Activated CD8-positive, alpha-beta memory T cell treated with anti-CD3 and anti-CD28 coated beads for 48 hours (primary cell): ENCODE measurements around the gene ZSCAN22.

Experiments used
- DNase-seq, 3 experiments: peaks; one replicate each; pipeline ENCODE4 v3.0.0-alpha.2; 2020; ENCODE audit warnings: low read depth in 2 of 3, low spot score in 2 of 3

ZSCAN22 gene

DNA sequence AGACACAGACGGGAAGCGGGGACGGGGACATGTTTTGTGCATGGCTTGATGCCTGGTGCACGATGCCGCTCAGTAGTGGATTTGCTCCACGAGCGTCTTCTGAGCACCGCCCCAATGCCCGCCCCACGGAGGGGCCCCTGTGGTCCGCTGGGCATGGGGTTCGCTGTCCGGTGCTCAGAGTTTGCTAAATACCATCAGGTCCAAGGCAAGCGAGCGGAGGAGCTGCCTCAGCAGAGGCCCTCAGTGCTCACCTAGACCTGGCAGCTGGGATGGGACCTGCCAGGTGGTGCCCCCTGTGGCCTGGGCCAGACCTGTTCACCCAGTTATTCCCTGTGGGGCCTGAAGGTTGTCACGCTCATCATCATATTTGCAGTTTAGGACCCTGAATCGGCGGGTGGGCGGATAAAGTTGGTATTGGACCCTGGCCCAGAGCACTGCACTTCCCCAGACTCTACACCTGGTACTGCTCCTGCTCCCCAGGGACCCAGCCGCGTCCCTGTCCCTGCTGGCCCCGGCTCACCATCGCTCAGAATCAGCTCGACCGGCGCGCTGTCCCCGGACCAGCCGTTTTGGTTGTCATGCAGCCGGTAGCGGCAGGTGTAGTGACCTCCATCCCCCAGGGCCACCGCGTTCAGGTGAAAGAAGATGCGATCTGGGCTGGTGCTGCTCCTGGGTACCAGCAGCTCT, 24.2 kb downstream of the ZSCAN22 start:
- no peak for DNase-seq

DNA sequence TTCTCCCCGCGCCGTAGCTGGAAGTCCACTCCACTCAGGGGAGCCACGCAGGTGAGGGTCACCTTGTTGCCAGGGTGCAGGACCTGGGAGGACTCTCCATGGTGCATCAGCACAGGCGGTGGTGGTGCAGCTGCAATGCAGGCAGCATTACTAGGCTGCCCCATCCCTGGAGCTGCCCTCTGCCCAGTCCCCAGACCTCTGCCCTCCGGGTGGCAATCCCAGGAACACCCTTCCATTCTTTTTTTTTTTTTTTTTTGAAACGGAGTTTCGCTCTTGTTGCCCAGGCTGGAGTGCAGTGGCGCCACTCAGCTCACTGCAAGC, 24.7 kb downstream of the ZSCAN22 start:
- no peak for DNase-seq

DNA sequence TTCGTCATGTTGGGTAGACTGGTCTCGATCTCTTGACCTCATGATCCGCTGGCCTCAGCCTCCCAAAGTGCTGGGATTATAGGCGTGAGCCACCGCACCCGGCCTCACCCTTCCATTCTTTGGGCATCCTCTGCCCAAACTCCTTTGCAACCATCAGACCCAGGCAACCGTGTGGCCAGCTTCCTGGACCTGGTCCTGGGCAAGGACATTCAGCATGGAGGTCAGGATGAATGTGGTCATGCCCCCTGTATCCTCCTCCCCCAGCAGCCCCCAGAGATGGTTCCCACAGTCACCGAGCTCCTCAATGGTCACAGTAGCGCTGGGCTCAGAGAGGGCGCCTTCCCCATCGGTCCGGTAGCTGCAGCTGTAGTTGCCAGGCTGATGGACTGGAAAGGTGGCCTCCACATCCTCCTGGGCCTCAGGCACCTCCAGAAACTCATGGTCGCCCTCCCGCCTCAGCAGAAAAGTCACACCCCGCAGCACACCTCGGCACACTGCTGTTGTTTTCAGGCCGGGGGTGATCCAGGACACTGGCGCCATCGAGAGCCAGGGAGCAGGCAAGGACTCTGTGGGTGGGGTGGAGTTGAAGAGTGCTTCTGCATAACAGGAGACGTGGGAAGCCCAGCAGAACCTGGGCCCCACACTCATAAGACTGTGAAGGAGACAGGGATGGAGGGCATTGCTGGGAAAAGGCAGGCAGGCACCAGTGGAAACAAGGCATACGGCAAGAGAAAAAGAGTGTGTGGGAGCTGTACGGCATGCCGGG, 25.4 kb downstream of the ZSCAN22 start:
- no peak for DNase-seq

DNA sequence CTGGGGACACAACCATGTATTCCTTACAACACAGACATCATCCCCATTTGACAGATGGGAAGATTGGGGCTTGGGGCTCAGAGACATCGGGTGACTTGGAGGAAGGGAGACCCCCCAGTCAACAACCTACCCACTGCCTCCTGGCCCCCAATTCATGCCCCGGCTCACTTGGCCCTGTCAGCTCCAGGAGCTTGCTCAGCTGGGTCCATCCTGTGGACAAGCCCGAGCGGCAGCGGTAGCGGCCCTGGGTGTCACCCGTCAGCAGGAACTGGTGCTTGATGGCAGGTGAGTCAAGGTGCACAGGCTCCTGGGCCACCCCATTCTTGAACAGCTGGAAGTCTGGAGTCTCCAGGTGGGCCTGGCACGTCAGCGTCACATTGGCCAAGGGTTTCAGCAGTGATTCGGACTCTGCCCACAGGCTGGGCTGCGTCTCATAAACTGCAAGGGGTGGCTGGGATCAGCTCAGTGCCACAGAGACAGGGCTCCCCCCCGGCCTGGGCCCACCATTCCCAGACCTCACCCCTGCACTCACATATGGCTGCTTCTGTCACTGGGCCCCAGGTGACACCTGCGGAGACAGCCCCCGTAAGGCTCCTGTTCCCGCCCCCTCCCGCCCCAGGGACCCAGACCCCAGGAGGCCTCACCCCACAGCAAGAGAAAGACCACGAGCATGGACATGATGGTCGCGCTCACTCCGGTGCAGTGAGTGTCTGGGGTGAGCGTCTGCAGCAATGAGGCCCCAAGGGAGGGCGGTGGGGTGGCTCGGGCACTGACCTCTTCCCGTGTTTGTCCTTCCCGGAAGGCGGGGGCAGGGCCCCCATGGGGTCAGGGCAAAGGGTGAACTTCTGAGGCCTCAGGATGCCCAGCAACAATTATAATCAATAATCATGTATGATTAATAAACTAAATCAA, 26.2 kb downstream of the ZSCAN22 start, which contains the start of gene A1BG:
A1BG (minus strand) TSS at position 733 of the 912 bp plus-strand sequence; CDS start at position 678, 55 bp downstream.
- DNase-seq = no peak

DNA sequence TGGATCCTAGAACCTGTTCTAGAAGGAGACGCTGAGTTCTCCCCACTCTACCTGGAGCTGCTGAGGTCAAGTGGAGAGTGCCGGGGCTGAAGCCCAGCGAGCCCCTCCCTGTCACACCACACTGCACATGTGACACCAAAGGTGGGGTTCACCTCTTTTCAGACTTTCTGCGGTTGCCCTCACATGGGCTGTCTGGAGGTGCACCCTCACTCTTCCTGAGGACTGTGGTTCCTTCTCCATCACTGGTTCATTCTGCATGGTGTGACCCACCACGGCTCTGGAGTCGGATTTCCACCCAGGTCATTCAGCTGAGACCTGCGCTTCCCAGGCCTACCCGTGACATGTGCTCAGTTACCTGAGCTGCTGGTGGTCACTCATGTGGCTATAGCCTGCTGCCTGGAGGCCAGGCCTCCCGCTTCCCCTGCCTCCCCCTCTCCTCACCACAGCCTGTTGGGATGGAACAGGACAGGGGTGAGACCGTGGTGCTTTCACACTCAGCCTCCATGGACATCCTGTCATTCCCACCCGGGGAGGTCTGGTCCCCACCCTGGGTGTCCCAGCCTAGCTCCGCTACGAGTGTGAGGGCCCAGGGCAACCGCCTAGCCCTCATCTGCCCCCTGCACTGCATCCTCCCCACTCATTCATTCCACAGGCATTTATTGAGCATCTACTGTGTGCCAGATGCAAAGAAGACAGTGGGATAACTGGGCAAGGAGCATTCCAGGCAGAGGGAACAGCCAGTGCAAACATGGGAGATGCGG, 27.1 kb downstream of the ZSCAN22 start:
- no peak for DNase-seq

DNA sequence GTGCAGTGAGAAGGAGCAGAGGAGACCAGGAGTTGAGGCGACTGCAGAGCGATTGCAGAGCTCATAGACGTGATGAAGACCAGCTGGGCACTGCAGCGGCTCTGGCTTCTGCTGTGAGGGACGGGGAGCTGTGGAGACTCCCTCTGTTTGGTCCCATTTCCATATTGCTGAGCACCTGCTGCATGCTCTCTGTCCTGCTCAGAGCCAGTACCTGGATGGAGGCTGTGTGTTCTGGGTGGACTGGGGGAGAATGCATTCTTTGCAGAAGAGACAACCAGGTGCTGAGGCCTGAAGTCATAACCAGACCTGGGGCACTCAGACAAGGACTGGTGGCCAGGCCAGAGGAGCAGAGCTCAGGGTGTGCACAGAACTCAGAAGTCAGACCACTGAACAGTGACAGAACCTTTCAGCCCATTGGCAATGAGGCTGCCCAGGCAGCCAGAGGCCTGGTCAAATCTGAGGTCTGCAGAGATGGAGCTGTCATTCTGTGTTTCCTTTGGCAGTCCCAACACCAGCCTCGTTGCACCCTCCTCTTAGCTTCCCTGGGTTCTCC, 27.8 kb downstream of the ZSCAN22 start:
- DNase-seq = no peak

DNA sequence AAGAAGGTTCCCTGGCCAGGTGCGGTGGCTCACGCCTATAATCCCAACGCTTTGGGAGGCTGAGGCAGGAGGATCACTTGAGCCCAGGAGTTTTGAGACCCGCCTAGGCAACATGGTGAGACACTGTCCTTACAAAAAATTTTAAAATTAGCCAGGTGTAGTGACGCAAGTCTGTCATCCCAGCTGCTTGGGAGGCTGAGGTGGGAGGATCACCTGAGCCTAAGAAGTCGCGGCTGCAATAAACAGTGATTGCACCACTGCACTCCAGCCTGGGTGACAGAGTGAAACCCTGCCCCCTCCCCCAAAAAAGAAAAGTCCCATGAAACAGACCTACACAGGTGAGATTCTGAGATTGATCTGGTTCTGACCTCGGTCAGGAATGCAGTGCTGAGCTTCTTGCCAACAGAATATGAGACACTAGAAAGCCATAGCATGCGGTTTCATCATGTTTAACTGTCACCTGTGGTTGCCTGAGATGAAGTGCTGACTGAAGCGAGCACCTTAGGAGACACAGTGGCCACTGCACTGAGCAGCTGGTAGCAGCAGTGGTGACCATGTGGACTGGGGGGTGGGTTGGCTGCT, 28.5 kb downstream of the ZSCAN22 start:
- DNase-seq = no peak

DNA sequence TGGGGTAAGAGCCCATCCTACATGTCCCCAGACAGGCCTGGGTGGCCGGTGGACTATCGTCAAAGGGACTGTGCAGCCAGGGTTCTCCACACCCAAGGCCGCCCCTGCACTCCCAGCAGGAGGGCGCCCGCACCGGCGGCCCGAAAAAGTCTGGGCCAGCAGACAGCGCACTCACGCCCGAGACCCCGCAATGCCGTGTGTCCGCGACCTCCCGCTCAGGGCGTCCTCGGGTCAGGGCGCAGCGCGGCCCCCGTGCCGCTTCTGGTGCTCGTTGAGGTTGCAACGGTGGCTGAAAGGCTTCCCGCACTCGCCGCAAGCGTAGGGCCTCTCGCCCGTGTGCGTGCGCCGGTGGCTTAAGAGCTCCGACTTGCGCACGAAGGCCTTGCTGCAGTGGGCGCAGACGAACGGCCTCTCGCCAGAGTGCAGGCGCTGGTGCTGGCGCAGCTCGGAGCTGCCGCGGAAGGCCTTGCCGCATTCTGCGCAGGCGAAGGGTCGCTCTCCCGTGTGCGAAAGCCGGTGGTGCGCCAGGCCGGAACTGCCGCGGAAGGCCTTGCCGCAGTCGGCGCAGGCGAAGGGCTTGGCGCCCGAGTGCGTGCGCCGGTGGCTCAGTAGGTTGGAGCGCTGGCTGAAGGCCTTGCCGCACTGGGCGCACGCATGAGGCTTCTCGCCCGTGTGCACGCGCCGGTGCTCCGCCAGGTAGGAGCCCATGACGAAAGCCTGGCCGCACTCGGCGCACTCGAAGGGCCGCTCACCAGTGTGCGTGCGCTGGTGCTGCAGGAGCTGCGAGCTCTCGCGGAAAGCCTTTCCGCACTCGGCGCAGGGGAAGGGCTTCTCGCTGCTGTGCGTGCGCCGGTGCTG, 29.3 kb downstream of the ZSCAN22 start:
- peak in 1 of 3 experiments; percentile 18 for DNase-seq

DNA sequence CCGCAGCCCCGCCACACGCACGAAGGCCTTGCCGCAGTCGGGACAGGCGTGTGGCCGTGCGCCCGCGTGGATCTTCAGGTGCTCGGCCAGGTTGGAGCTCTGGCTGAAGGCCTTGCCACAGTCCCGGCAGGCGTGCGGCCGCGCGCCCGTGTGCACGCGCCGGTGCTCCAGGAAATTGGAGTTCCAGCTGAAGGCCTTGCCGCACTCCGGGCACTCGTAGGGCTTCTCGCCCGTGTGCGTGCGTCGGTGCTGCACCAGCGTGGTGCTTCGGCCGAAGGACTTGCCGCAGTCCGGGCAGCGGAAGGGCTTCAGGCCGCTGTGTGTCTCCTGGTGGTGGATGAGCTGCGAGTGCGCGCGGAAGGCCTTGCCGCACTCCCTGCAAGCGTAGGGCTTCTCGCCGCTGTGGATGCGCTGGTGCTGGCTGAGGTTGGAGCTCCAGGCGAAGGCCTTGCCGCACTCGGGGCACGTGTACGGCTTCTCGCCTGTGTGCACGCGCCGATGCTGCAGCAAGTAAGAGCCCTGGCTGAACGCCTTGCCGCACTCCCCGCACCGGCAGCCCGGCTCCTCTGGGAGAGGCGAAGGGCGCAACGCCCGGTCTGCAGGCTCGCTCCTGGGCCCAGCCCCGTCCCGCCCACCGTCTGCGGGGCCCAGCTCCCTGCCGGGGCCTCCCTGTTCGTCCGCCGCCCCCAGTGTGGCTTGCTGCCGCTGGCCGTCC, 30.1 kb downstream of the ZSCAN22 start:
- DNase-seq = no peak

DNA sequence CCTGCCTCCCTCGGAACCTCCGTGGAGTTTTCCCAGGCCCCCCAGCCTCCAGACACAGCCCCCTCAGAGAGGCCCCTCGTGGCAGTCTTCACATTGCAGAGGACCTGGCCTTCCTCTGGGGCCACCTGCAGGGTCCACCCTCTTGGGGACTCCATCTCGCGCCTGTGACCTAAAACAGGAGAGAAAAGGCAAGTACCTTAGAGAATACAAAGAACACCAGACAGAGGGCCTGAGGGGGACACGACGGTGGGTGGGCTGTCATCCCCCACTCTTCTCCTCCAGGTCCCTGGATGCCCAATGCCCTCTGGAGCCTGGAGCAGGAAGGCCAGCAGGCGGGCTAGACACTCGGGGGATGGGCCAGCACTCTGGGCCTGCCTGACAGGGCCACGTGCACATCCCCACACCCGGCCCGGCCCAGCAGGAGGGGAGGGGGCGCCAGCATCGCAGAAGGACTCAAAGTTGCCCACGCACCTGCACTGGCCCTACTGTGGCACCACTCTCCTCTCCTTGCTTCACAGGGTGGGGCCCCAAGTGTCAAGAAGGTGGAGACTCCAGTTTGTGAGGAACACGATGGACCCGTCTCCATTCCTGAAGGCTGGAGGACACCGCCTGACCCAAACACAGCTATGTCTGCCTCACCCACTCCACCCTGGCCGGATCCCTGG, 30.8 kb downstream of the ZSCAN22 start:
- DNase-seq = no peak

DNA sequence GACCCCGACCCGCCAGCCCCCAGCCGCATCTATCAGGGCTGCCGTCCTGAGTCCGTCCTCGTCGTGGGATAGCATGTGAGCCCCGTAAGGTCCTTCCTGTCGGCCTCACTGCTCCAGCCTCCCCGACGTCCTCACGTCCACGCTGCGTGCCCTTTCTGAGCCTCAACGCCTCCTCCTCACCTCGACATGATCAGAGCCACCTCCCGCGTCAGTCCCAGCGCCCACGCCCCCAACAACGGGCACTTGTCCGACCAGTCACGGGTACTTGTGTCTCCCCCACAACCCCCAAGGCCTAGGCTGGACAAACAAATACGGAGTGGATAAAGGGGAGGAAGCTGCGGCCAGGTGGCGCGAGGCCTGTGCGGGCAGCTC, 35.1 kb downstream of the ZSCAN22 start:
- DNase-seq = peak in 2 of 3 experiments; percentile 27 to 59

DNA sequence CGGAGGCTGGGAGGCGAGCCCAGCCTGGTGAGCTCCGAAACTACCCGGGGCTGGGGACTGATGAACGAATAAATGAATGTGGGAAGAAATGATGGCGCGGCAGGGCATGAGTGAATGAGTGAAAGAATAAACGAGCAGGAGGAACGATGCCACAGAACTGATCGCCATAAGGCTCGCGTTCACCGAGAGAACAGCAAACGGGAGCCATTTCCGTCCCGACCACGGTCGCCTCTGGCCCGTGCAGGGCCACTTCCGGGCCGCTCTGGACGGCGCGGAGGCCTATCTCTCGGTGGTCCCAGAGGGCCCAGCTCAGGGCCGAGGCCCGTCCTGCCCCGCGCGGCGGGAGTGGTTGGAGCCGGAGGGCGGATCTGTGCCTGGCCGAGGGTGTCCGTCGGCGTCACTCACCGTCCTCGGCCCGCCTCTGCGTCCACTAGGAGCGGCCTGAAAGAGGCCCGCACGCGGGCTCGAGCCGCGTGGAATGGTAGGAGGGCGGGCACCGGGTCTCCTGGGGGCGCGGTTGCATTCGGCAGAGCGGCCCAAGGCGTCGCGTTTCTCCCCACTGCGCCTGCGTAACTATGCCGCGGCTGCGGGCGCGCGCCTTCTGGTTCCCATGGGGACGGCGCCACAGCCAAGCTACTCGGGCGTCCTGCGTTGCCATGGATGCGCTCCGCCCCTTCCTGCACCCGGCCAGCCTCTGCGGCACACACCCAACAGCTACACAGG, 35.6 kb downstream of the ZSCAN22 start, which contains the start of gene ZNF497:
ZNF497 (minus strand) TSS at position 480 of the 723 bp plus-strand sequence. CDS start 5,116 bp downstream, outside the sequence.
- DNase-seq = peak; percentile 92 to 93 (median 92)

DNA sequence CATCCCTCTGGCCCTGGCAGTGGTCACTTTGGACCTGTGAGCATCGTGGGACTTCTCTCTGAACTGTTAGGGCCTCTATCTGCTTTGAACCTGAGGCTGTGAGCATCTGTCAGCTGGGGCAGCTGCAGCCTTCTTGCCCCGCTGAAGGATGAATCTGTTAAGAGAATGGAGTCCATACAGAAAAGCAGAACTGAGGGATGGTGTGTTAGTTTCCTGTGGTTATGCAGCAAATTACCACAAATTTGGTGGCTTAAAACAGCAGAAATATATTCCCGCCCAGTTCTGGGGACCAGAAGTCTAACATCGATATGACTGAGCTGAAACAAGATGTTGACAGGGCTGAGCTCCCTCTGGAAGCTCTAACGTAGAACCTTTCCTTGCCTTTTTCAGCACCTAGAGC, 37.4 kb downstream of the ZSCAN22 start:
- no peak for DNase-seq

DNA sequence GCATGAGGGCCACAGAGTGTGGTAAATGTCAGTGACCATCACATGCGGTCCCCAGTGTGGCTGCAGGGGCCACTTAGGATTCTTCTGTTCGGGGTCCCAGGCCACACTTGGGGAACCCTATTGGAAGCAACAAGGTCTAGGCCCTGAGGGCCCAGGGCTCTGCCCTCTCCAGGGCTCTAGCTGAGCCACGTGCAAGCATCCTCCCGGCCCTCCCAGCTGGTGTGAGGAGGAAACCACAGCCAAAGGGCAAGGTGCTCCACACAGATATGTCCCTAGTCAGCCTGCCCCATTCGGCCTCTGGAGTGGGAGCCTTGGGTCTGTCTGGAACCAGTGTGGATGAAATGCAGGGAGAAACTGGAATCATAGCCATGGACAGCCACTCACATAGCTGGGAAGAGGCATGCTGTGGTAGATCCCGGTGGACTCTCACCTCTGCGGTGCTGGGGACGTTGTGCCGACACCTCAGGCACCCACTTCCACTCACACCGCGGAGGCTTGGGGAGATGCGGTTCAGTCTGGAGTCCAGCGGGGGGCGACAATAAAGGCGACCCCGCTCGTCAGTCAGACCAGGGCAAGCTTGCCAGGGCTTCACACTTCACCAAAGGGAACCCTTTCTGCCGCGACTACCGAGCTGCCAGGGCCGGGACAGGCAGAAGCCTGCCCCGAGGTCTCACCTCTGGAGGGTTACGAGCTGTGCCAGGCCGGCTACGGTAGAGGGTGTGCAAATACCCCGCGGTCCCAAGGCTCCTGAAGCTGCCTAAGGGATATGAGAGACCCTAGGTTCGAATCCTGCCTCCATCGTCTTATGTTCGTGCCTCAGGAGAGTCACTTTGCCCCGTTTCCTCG, 40.0 kb downstream of the ZSCAN22 start:
- DNase-seq = no peak

DNA sequence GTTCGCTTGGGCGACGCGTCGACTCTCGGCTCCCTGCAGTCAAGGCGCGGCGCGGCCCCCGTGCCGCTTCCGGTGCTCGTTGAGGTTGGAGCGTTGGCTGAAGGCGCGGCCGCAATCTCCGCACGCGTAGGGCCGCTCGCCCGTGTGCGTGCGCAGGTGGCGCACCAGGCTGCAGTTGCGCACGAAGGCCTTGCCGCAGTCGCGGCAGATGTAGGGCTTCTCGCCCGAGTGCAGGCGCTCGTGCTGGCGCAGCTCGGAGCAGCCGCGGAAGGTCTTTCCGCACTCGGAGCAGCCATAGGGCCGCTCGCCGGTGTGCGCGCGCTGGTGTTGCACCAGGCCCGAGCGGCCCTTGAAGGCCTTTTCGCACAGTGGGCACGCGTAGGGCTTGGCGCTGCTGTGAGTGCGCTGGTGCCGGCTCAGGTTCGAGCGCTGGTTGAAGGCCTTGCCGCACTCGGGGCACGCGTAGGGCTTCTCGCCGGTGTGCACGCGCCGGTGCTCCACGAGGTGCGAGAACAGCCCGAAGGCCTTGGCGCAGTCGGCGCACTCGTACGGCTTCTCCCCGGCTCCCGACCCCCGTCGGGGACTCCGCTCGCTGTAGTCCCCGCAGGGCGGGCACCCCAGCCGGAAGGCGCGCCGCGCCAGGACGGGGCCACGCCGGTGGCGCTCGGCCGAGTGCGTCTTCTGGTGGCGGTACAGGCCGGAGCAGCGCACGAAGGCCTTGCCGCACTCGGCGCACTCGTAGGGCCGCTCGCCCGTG, 41.1 kb downstream of the ZSCAN22 start:
- no peak for DNase-seq
